HG02623 (cell line): ENCODE results near the gene FBXL2.
"Not testable (repeated sequence)": the region's sequence is repeated elsewhere in the genome, so short reads cannot be mapped to it uniquely, and the experiment has no call there.

Source experiments
- ATAC-seq: cut with Tn5 transposase; IDR thresholded peaks from one replicate; pipeline ENCODE4 v1.9.1; 2021; ENCODE audit warnings: moderate library complexity; ENCODE audit not compliant: unreplicated experiment

The FBXL2 gene

DNA sequence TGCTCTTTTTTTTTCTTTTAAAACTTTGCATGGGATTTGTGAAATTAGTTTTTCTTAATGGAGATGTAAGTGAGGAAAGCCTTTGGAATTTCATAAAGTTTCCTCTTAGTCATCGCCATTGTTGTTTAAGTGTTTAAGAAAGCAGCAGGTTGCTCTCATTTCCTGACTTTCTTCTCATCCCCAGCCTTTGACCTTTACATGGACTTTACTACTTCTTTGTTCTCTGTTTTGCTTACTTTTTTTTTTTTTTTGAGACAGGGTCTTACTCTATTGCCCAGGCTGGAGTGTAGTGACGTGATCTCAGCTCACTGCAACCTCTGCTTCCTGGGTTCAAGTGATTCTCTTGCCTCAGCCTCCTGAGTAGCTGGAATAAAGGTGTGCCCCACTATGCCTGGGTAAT, 38.6 kb downstream of the FBXL2 start:
- ATAC-seq = no peak

DNA sequence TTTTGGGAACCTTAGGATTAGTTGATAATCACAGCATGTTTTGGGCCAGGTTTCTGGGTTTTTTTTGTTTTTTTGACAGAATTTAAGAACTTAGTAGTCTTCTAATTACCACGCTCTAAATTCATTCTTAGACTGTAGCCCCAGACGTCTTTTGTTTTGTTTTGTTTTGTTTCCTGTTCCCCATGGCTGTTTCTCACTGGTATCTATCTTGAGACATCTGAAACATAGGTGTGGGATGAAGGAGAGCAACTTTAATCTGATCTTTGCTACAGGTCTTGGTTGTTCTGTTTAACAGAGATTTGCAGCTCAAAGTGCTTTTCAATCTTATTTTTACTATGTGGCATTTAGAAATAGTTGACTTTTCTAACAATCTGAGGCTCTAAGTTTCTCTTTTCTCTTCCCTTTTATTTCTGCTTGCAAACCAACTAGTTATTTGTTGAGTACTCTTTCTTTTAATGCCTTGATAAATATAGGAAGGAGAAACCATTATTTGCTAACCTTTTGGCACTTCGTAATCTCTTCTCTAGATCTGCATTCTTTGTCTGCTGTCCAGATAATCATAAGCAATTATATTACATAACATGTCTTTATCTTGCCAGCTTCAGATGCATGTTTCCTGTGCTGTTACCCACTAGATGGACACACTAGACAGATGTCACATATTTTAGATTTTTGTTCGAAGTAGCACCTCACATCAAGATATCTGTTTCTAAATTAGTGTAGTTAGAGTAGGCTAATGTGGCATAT, 40.9 kb downstream of the FBXL2 start:
- no peak for ATAC-seq

DNA sequence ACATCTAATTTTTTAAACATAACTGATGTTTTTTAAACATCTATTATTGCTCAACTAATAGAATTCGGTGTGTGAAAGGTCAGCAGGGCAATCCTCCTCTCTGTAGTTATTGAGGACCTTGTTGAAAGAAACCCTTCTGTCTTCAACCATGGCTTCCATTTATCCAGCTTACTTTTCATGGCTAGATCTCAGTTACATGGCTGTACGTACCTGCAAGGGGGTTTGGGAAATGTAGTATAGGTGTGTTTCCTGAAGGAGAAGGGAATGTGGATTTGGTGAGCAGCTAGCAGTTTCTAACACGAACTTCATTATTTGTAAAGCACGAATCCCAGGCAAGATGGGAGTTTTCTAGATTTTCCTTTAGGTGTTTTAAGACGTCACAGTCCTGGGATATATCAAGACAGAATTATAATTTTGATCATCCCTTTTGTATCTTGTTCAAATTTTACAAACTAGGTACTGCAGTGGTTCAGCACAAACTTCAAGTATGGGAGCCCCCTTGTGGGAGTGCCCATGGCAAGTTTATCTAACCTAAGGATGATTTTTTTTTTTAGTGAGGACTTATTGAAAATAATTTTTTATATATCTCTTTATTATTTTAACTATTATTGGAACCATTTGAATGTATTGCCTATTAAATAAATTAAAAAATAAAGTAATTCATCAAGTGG, 41.6 kb downstream of the FBXL2 start:
- ATAC-seq = no peak

DNA sequence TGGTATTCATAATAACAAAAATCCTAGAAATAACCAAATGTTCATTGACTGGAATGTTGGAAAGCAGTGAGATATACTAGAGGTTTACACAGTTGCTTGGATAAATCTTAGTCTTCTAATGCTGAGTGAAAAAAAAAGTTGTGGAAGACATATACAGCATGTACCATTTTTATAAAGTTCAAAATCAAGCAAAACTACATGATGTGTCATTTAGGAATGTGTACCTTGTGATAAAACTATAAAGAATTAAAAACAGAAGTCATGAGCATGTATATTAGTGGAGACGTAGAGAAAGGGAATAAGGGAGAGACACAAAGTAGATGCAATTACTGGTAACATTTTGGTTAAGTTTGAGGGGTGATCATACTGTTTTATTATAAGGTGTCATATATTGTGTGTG, 45.2 kb downstream of the FBXL2 start:
- ATAC-seq = no peak

DNA sequence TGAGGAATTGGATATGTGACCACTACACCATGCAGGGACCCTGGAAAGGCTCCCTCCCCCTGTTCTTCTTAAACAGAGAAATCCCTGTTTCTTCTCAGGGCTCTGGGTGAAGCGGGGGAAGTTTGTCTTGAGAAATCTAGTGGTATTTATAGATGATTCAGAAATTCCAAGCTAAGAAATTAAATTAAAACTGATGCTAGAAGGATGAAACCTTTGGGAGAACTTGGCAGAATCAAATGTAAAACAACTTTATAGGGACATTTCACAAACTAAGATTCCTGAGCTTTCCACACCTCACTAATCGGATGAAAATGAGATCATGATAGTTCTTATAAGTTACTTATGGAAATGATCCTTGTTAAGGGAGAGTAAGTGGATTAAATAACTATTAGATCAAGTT, 54.2 kb downstream of the FBXL2 start:
- no peak for ATAC-seq

DNA sequence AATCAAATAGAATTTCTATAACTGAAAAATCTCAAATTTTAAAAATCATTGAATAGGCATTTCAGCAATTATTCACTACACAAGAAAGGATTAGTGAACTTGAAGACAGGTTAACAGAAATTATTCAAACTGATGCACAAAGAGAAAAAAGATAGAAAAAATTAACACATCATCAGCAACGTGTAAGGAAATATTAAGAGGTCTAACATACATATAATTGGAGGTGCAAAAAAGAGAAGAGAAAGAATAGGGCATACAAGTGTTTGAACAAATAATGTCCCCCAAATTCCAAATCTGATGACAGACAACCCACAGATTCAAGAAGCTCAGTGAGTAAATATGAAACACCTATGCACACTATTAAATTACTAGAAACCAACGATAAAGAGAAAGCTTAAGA, 57.1 kb downstream of the FBXL2 start:
- ATAC-seq = no peak

DNA sequence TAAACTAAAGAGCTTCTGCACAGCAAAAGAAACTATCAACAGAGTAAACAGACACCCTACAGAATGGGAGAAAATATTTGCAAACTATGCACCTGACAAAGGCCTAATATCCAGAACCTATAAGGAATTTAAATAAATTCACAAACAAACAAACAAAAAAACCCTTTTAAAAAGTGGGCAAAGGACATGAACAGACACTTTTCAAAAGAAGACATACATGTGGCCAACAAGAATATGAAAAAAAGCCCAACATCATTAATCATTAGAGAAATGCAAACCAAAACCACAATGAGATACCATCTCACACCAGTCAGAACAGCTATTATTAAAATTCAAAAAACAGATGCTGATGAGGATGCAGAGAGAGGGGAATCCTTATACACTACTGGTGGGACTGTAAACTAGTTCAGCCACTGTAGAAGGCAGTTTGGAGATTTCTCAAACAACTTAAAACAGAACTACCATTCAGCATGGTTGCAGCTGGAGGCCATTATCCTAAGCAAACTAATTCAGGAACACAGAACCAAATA, 61.8 kb downstream of the FBXL2 start:
- not testable (repeated sequence) for ATAC-seq

DNA sequence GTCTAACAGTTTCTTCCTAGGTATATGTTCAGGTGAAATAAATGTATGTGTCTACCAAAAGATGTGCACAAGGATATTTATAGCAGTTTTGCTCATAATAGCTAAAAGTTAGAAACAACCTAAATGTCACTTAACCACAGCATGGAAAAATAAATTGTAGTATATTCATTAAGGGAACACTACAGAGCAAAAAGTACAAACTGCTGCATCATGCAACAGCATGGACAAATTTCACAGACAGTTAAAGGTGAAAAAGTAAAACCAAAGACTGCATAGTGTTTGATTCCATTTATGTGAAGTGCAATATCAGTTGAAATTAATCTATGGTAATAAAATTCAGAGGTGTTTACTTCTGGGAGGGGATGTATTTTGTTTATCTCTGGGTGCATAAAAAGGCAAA, 62.5 kb downstream of the FBXL2 start:
- no peak for ATAC-seq

DNA sequence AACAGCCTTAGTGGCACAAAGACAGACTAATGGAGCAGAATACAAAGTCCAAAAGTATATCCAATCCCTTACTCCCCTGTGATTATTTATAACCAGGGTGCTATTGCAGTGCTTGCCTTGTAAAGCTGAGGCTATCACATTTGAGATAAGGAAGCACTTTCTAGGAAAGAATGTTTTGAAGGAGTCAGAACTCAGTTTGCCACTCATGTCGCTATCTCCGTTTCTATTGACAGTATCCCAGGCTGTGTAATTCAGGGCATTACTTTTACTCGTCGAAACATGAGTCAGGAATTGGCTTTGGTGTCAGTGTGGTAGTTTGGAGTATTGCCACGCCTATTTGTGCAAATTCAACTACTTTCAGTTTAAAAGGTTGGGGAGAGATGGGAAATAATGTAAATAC, 78.4 kb downstream of the FBXL2 start:
- no peak for ATAC-seq

DNA sequence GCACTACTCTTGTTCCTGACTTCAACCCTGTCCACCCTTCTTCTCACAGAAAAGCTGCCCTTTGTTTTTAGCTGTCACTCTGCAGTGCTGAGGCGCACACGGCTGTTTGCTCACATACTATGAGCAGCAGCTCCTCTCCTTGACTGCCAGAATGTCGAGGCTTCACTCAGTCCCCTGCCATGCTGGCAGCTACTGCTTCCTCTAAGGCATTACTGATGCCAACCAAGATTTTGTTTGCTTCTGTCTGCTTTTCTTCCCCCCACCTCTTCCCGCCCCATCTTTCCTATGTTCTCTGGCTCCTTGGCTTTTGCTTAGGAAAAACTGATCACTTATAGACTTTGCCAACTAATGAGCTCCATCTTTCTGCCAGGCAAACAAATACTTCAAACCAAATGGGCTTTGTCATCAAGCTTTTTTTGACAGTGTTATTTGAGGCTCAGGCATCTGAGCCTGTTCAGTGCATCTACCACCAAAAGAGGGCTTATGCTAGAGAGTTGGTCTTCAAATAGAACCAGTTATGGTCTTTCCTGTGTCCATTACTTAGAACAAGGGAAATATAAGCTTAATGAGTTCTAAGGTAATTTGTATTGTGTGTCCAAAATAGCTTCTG, 81.0 kb downstream of the FBXL2 start:
- no peak for ATAC-seq

DNA sequence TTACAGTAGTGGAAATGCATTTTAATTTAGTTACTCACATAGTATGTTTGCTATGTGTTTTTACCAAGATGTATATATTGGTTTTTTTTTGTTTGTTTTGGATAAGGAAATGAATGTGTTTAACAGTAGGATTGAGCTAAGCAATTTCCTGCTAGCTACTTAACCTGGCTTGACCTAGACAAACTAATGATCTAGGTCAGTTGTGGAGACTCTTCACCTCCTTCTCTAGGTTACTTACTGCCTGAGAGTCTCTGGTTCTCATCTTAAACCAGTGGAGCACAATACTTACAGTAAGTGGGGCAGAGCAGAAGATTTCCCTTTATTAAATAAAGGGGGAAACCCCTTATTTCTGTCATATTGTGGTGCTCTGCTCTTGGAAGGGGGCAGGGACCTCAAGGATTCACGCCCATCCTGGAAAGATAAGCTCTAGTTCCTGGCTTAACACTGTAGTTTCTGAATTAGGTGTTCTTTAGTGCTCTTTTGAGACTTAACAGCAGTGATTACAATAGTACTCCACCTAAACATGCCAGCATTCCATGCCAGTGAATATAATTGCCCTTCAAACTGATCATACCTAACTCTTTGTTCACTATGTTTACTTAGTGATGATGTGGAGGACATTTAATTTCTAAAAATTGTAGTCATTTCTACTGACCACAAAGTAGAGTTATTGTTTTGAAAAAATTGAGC, 83.0 kb downstream of the FBXL2 start:
- no peak for ATAC-seq

DNA sequence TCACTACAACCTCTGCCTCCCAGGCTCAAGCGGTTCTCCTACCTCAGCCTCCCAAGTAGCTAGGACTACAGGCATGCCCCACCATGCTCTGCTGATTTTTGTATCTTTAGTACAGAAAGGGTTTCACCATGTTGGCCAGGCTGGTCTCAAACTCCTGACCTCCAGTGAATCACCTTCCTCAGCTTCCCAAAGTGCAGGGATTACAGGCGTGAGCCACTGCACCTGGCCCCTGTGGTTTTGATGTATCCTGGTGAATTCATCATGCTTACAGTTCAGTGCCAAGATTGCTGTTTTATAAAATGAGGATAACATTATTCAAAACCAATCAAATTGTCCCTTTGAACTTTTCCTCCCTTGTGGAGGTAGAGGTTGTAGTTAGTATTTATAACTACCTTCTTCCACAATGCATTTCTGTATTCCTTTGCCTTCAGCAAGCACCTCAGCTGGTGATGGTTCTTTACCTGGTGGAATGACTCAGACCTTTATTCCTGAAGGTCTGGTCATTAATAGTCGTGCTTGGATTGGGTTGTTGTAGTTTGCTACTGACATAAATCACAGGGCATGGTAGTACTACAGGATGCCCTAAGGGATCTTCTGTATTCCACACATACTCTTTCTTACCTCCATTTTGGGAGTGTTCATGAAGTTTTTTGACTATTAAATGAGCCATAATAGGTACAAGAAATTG, 86.0 kb downstream of the FBXL2 start:
- no peak for ATAC-seq

DNA sequence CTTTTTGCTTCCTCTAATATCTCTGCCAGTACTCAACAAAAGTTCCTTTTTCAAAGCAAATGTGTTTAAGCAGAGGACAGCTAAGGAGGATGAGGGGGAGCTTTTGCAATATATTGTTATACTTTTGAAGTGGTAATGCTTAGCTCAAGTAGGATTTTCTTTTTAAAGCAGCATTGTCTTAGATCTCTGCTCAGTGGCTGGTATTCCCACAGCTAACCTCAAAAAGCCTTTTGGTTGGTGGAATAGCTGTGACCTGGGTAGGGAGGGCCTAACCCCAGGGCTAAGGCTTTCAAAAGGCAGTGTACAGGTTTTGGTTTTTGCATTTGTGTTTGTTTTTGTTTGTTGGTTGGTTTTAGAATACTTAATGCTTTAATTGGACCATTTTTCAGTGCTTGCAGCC, 86.8 kb downstream of the FBXL2 start:
- ATAC-seq = no peak

DNA sequence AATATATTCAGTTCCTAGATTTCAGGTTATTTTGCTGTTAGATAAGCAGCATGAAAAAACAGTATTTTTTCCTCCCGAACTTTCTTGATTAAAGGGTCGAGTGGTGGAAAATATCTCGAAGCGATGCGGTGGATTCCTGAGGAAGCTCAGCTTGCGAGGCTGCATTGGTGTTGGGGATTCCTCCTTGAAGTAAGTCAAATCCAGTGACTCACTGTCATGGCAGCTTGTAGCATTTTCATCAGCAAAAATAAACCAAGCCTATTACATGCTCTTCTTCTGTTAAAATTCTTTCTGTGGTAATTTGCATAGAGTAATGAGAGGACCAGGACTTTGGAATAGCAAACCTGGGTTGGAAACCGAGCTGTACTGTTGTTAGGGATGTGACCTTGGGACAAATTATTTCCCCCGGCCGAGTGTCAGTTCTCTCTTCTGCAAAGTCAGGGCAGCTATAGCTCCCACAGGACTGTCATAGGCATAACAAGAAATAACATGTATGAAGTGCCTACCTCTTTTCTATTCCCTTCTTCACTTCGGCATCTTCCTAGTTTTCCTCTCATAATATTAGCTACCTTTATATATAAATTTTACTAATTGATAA, 87.4 kb downstream of the FBXL2 start:
- ATAC-seq = no peak

DNA sequence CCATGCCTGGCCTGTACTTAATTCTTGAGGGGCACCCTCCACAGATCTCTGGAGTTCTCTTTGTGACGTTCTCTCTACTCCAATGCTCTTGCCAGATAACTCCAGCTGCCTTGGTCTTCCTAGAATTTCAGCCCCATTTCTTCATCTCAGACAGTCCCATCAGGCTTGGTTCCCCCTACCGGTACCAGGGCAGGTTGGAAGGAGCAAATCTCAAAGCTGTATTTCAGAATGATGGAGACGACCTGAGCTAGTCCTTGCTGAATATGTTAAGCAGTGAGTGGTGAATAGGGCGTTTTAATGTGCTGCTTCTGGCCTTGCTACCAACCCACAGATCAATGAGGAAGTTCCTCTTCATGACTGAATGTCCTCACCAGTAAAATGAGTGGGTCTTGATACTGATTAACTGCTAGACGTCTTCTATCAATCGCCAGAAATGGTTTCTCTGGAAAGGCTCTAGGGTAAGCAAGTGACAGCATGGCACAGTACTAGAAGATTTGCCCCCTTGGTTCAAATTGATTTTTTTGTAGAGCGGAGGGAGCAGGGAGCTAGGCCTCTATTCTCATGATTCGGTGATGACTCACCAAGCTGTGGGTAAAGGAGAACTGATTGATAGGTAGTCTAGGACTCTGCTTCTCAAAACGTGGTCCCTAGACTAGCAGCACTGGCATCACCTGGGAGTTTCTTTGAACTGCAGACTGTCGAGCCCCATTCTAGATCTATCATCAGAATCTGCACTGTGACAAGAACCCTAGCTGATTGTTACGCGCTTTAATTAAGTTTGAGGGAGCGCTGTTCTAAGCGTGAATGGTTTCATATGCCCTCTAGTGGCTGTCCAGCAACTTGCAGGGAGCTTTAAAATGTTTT, 95.2 kb downstream of the FBXL2 start:
- peak; percentile 50 for ATAC-seq

DNA sequence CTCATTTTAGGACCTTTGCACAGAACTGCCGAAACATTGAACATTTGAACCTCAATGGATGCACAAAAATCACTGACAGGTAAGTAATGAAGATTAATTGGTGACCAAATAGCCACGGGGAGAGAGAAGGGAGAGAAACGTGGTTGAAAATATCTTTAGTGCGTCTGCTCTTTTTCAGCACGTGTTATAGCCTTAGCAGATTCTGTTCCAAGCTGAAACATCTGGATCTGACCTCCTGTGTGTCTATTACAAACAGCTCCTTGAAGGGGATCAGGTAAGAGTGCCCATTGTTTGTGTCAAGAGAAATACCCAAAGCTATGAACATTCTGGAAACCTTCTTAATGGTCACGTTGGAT, 95.8 kb downstream of the FBXL2 start:
- ATAC-seq = no peak

DNA sequence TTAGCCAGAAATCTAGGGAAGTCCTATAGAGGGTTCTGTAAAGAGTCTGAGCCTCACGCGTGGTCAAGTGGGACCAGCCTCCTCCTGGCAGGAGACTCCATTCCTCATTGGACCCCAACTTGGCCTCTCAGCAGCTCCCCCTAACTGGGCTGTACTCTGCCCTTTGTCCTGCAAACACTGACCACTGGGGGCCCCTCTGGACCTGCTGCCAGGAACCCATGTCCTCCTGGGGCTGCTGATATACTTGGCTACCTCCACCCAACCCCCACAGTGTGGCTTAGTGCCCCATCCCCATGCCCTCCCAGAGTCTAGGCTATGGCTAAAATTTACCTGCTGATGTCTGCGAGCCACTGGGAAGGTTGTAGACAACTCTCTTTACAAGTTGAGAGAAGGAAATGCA, 100.2 kb downstream of the FBXL2 start:
- no peak for ATAC-seq

DNA sequence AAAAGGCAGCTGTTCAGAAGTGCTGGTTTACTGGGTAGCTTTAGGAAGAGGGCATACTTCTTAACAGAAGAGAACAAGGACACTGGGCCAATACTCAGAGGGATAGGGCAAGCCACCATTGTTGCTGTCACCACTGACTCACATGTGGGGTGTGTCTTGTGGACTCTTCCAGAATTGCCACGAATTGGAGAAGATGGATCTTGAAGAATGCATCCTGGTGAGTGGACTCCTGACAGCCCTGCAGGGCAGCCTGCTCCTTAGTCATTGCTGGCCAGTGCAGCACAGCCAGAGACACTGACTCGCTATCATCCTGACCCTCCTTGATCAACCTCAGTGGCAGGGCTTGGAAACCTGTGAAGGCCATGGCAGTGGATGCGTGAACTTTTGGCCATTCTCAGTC, 100.7 kb downstream of the FBXL2 start:
- ATAC-seq = no peak

DNA sequence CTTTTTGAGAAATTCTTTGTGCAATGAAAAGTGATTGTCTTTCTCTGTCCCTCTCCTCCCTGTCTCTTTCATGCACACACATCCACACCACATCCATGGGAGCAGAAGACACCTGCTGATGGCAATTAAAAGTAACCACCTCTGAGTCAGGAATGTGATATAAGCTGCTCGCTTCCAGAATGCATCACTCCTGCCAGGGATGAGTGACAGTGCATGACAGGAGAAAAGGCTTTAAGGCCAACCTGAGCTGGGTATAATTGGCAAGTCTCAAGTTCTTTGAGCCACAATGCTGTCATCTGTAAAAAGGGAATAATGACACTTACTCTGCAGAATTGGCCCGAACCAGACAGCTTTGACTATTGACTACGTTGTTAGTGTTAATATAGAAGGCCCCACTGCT, 103.4 kb downstream of the FBXL2 start:
- ATAC-seq = no peak

DNA sequence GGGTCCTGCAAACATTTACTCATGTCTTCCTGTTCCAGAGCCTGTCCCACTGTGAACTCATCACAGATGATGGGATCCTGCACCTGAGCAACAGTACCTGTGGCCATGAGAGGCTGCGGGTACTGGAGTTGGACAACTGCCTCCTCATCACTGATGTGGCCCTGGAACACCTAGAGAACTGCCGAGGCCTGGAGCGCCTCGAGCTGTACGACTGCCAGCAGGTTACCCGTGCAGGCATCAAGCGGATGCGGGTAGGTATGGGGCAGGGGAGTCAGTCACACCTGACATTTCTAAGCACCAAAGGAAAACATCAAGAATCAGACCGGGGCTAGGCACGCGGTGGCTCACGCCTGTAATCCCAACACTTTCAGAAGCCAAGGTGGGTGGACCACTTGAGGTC, 106.7 kb downstream of the FBXL2 start:
- no peak for ATAC-seq
